ENCODE data around the gene NKX2-4.
"Not testable (repeated sequence)": the region's sequence is repeated elsewhere in the genome, so short reads cannot be mapped to it uniquely, and the experiment has no call there.

Gene NKX2-4

DNA sequence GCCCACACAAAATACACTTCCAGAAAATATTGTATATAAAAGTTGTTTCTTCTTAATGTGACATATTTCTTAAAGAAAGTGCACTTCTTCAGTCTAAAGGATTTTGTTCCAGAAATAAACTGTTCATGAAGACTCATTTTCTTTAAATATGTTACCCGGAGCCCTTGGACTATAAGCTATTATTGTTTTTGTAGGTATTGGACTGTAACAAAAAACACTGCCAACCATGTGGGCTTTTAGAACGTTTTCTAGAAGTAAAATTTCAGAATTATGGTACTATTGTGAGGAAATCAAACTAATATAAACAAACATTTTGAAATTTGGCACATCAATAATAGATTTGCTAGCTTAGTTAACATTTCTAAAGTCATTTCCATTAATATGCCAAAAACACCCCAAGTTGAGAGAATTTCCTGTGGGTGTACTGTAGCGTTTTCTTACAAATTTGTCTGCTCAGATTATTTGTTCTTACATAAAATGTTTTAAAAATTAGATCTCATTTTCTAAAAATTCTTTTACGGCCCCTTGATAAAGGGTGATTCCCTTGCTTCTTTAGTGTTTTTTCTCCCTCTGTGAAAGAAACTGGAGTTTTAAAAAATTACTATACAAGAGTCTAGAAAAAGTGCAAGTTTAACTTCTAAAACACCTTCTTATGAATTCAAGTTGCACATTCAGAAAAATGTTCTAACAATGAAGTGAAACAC lies 3.4 kb downstream of the NKX2-4 start:
- no peak for DNase-seq

DNA sequence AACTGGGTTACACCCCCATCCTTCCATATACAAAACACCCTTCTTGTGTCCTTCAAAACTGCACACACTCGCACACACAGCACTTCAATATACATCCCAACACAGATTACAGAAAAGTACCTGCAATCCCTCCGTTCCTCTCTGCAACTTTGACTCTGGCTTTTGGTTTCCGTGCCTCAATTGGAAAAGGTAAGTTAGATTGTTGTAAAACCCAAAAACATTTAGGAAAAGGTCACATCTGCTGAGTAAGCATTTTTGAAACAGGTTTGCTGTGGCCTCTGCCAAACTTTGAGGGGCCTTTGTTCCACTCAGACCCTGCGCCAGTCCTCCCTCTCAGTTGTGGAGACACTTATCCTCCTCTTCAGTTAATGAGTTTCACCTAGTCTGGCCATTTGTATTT lies 4.2 kb downstream of the NKX2-4 start:
- no peak for DNase-seq

DNA sequence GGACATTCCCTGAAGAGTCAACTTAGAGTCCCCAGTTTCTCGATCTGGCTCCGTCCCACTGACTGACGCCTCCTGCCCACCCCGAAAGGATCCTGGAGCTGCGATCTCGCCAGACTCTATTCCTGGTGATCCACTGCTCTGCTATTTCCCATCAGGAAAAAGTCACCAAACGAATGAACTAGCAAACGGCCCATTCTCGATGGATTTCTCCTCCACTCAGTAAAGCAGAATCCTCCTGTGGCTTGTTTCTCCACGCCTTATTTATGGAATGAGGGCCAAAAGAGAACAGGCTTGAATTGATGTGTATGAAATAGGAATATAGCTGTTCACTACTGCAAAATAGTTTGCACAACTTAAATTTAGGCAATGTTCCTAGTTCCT lies 5.4 kb downstream of the NKX2-4 start:
- no peak for DNase-seq

DNA sequence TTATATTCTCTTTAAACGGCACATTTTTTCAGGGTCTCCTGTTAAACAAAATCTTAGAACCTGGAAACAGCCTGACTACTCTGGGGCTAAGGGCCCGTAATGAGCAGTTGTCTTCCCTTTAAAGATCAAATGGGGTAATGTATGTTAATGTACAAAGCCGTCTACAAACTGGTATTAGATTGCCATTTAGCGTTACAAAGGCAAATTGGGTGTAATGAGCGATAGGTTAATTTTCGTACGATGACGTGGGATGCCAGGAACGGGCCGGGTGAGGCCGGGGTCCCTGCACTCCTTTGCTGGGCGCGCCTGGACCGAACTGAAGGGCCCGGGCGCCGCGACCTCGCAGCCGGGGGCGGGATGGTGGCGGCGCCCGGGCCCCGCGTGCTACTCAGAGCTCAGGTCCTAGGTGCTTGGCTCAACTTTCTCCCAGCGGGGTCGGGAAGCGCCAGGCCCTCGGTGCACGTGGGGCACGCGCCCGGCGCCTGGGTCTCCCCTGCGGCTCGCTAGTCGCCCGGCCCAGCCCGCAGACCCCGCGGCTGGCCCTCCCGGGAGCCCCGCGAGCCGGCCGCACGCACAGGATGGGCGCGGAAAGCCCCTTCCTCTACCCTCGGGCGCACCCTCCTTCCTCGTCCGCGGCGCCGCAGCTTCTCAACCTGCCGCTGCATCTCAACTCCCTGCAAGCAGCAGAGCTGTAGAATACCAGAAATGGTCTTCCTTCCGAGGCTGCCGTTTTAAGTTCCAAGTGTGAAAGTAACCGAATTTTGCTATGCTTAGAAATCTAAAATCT lies 5.9 kb downstream of the NKX2-4 start:
- DNase-seq: no peak

DNA sequence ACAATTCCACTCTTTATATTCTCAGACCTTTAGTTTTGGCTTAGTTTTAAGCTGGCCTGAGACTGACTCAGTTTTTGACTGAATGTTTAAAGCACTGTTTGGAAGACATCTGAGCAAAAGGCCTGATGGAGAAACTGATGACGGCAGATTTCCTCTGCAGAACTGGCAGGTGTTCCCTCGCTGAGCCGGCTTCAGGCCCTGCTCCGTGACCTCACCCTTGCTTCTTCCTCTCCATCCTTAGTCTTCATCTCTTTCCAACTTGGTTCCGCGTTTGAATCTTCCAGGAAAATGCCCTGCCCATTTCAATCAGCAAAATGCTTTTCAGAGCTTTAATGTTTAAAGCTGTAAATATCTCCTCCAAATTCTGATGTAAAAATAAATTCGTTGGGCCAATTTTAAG lies 6.6 kb downstream of the NKX2-4 start:
- no peak for DNase-seq

DNA sequence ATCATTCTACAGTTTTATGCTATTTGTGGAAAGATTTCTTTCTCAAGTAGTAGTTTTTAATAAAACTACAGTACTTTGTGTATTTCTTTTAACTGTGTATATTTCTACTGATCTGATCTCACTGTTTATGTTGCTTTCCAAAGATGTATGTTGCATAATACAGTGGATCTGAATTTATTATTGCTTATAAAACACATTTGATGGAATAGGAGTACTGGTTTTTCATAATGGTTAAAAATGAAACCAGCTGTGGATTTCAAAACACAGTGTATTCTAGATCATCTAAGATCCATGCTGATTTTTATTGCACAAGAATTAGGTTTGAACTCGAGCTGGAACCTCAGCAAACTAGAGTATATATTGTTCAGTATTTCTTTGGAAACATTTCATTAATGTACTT lies 8.0 kb downstream of the NKX2-4 start:
- no peak for DNase-seq

DNA sequence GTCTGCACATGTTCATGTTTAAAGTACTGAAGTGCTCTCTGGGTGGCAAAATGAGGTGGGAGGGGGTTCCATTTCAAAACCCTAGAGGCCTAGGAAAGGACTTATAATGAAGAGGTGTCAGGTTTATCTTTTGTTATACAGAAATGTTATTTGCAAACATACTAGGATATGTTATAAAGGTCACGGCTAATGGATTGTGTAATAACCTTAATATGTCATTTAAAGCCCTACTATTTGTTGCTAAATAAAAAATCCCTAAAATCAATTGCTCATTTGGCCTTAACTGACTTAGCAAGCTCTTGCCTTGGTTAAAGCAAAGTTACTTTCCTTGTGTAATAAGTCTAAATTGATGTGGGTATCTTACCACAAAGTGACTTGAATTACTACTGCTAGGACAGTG lies 8.8 kb downstream of the NKX2-4 start:
- no peak for DNase-seq

DNA sequence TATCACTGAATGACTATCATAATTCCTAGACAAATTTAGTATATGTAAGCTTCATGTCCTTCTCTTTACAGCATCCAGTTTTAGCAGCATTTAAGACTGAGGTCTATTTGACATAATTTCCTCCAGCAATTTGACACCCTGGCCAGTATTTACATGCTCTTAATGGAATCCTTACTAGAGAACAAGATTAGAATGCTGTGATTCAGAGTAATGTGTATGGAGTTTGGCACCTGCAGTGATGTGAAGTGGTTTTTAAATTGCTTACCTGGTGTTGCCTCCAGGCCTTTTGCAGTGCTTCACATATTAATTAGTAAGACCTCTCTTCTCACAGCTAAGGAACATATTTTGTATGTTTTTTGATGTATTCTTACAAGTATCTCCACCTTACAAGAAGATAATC lies 9.8 kb downstream of the NKX2-4 start:
- no peak for DNase-seq

DNA sequence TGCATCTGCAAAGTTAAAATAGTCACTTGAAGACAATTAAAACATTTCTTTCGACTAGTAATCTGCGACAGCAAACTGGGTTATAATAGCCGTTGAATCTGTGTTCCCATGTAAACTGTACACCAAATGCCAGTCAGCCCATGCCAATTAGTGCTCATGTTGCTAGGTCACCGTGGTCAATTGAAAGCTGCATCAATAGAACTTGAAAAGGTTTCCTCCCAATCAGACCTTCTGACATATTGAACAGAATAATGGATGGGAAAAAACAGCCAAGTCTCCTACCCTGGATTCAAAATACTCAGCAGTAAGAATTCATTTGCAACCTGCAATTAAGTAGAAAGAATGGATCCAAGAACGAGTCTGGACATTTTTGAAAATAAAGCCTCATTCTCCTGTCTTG lies 11.2 kb downstream of the NKX2-4 start:
- DNase-seq: no peak

DNA sequence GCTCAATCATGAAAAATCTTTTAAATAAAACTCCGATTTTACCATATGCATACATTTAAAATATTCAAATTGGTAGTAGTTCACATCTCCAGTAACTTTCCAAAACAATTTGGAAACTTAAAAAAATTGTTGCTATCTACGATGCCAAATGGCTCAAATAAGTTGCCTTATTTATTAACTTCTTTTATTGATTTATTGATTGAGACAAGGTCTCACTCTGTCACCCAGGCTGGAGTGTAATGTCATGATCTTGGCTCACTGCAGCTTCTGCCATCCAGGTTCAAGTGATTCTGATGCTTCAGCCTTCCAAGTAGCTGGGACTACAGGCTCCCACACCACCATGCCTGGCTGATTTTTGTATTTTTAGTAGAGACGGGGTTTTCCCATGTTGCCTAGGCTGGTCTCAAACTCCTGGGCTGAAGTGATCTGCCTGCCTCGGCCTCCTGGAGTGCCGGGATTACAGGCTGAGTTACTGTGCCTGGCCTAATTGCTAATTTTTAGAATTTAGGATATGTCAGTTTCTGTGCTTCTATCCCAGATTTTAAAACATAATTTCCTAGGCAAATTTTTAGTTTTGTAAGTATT lies 12.9 kb downstream of the NKX2-4 start:
- DNase-seq: no peak

DNA sequence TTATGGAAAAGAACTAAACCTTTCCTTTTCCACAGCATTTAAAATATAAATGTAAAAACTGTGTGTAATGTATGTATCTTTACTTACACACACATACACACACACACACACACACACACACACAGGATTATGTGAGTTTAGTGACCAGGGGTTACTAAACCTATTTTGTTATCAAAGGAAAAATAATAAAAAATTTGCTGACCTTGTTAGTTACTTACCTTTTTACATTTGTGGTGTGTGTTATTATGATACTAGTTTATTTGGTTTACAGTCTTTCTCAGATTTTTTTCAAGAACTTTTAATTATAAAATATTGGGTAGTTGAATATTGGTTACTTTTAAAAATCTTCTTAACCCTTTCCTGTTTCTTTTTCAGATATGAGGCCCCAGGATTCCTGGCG lies 15.7 kb downstream of the NKX2-4 start:
- DNase-seq: no peak

DNA sequence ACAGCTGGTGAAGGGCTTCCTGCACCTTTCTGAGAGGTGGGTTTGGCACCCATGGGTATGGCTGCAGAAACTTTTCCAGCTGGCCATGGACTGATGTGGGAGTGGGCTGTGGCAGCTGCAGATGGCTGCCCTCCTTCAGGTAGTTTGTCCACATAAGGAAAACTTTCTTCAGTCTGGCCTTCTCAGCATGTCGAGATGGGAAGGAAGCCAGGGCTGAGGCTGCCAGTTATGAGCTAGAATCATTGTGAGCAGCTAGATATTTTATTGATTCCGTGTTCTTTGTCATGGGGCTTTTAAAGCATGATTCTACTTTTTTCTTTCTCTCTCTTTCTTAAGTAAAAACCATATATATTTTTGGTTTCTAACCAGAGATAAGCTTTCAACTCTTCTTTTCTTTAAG lies 16.6 kb downstream of the NKX2-4 start:
- DNase-seq: no peak

DNA sequence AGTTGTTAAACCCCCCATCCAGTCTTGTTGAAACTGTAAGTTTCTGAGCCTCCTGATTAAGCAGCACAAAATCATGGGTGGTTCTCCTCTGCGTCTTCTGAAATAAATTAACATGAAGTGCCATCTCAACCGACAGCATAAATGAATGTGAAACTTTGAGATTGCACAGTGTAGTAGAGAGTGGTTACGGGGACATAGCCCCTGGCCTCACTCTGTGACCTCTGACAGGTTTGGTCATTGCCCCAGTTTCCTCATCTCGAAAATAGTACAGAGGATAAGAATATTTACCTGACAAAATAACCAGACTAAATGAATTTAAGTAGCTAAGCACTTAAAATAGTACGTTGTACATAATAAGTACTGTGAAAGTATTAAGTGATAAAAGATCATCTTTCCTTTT lies 19.1 kb downstream of the NKX2-4 start:
- no peak for DNase-seq

DNA sequence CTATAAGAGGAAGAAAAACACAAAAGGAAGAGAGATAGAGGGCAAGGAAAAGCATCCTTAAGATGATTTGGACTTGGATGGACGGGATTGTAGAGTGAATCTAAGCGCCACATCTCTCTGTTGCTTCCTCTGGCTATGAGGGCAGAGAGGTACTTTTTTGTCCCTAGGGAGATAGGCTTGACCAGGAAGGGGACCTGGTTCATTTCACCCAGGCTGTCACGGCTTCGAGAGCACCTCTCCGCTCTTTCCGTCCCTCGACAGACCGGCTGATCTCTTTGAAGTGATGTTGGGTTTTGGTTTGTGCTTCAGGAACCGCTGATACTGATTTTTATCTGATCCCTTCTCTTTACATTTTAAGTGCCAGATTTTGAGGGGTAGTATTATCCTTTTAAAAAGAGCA lies 19.6 kb downstream of the NKX2-4 start:
- no peak for DNase-seq

DNA sequence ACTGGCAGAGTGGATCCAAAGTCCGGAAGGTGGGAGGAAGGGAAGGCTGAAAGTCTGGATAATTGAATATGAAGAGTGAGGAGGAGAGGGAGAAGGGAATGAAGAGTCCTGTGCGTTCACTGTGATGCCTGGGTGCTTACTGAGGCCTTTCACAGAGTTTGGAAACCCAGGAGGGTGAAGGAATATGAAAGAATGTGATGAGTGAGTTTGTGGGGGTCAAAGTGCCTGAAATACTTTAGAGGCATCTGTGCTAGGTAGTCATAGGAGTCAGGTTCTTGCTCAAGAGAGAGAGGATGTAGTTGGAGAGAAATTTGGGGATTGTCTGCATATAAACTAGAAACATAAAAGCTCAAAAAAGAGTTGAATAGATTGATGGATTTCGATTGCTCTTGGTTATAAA lies 20.7 kb downstream of the NKX2-4 start:
- DNase-seq: no peak

DNA sequence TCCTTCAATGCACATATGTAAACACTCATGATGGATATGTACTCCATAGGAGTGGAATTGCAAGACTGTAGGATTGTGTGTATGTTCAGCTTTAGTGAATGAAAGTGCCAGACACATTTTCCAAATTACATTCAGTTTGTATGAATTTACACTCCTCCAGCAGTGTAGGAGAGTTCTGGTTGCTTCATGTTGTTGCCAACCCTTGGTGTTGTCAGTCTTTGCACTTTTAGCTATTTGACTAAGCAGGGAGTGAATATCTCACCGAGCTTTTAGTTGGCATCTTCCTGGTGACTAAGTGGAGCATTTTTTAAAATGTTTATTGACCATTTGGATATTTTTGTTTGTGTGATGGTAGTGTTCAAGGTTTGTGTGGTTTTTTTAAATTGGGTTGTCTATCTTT lies 23.9 kb downstream of the NKX2-4 start:
- no peak for DNase-seq

DNA sequence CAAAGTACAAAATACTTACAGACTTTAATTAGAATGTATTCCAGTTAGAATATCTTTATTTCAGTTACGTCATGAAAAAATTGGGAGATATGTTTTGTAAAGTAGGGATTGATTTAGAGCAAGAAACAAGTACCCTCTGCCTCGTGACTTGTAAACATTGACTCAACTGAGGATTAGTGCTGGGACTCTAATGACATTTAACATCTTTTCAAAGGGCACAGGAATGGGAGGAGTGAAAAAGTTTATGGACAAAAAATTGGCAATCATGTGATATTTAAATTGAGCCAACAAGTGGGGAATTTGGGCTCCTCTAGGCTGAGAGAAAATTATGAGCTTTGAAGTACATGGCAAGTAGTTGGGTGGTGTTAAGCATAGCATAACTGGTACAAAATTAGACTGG lies 25.3 kb downstream of the NKX2-4 start:
- no peak for DNase-seq

DNA sequence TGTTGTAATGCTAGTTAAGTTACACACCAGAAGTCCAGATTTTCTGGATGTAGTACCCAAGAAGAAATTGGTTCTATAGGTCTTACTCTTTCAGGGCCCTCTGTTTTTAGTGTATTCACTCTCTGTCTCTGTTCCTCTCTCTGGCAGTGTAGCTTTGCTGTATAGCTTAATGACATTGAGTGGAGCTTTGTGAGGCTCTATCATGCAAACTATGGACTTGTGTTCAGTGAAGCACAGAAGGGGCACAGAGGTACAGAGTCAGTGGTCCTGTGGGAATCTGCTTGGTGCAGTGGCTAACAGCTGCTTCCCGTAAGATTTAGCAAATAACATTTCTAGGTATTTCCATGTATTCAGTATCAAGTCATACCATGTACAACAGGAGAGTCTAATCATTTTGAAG lies 26.1 kb downstream of the NKX2-4 start:
- DNase-seq: no peak

DNA sequence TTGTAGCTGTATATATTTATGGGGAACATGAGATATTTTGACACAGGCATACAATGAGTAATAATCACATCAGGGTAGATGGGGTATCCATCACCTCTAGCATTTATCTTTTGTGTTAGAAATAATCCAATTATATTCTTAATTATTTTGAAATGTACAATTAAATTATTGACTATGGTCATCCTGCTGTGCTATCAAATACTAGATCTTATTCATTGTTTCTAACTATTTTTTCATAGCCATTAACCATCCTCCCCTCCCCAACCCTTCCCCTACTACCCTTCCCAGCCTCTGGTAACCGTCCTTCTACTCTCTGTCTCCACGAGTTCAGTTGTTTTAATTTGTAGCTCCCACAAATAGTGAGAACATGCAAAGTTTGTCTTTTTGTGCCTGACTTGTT lies 28.5 kb downstream of the NKX2-4 start:
- DNase-seq: no peak

DNA sequence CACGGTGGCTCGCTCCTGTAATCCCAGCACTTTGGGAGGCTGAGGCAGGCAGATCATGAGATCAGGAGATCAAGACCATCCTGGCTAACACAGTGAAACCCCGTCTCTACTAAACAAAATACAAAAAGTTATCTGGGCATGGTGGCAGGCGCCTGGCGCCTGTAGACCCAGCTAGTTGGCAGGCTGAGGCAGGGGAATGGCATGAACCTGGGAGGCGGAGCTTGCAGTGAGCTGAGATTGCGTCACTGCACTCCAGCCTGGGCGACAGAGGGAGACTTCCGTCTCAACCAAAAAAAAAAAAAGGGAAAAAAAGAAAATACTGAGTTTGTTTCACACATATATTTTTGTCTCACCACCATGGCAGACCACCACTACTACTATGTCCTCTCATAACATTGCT lies 31.1 kb downstream of the NKX2-4 start:
- not testable (repeated sequence) for DNase-seq

DNA sequence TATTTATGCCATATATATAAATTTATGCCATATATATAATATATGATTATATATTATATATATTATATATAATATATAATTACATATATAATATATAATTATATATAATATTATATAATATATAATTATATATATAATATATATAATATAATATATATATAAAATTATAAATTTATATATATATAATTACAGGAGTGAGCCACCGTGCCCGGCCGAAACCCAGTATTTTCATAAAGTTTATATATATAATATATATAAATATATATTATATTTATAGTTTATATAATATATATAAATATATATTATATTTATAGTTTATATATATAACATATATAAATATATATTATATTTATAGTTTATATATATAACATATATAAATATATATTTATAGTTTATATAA lies 31.6 kb downstream of the NKX2-4 start:
- no peak for DNase-seq

DNA sequence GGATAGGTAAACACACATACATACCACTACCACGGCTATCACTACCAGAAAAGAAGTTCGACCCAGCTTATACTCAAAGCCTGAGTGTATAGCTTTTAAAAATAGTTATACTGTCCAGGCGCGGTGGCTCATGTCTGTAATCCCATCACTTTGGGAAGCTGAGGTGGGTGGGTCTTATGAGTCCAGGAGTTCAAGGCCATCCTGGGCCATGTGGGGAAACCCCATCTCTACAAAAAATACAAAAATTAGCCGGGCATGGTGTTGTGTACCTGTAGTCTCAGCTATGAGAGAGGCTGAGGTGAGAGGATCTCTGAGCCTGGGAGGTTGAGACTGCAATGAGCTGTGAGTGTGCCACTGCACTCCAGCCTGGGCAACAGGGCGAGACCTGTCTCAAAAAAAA lies 32.9 kb downstream of the NKX2-4 start:
- DNase-seq: no peak

DNA sequence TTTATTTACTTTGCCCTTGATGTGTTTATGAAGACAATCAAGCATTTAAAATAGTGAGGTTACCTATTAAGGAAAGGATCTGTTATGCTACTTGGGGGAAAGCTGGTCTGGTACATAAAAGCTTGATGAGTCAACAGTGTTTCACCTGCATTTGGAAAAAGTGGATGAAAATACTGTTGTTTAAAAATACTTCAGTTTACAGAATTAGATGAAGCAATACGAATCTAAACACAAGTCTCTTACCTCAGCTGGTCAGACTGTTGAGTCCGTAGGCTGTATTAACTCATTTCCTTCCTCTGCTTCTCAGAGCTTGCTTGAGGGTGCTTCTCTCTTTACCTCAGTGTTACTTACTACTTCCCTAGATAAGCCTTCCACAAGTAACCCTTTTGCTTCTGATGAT lies 36.1 kb downstream of the NKX2-4 start:
- DNase-seq: no peak

DNA sequence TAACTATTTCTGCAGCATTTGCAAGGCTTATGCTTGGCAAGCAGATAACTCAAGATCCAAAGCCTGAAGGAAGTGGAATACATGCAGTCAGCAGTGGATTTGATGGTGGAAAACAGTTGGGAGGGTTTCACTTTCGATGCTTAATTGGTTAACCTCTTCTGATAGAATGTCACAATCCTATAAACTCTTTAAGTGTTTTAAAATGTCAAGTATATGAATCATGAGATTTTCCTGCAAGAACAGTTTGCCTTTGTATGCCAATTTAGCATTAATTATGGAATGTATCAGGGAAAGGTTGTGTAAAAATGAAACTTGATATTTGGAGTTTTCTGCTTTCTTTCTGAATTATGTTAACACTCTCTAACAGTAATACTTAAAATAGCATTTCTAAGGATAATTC lies 36.6 kb downstream of the NKX2-4 start:
- DNase-seq: no peak

DNA sequence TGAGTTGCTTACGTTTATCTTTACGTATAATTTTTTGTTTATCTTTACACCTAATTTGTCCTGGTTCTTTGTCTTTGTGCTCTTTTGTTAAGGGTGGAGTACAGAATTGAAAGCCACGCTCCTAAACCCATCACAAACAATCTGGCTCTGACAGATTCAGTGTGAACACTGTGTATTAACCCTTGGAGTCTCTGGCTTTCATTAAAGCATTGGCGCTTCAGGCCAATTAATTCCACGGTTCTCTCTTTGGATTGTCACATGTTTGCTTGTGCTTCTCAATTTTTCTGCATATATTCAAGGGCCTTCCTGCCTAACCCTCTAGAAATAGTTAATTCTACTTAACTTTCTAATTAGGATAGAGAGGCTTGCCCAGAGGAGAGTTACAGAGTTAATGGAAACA lies 38.6 kb downstream of the NKX2-4 start:
- DNase-seq: no peak

Measured in NCI-H1694 (cell line).